Chondrocyte (in vitro differentiated cells): ENCODE data around the gene AFG1L. TPM values are rescaled to one million over a fixed set of nuclear protein-coding genes. Genes with fewer than 3 reads are reported as not detected.
"Not testable (repeated sequence)": the region's sequence is repeated elsewhere in the genome, so short reads cannot be mapped to it uniquely, and the experiment has no call there.

ENCODE experiments used
- DNase-seq: peaks from one replicate; pipeline ENCODE4 v3.0.0; 2021; ENCODE audit warnings: mixed read lengths, low spot score
- H3K27ac Mint-ChIP-seq: one replicate; pipeline ENCODE4 v1.8.0; 2021; ENCODE audit warnings: mild to moderate bottlenecking, moderate library complexity, mixed read lengths; ENCODE audit not compliant: unreplicated experiment
- H3K27me3 Mint-ChIP-seq: 2 replicates; pipeline ENCODE4 v1.8.0; 2021; ENCODE audit warnings: low read depth, mixed read lengths
- H3K36me3 Mint-ChIP-seq: 2 replicates; pipeline ENCODE4 v1.8.0; 2021; ENCODE audit warnings: low read depth, mixed read lengths
- H3K4me1 Mint-ChIP-seq: 2 replicates; pipeline ENCODE4 v1.8.0; 2021; ENCODE audit warnings: low read depth, mild to moderate bottlenecking, mixed read lengths
- H3K4me3 Mint-ChIP-seq: one replicate; pipeline ENCODE4 v1.8.0; 2021; ENCODE audit warnings: mild to moderate bottlenecking, moderate library complexity, mixed read lengths; ENCODE audit not compliant: unreplicated experiment
- H3K9me3 Mint-ChIP-seq: 2 replicates; pipeline ENCODE4 v1.8.0; 2021; ENCODE audit warnings: low read depth, mixed read lengths
- long read RNA-seq: library from polyadenylated mRNA; stranded (forward); transcript quantifications from one replicate; pipeline ENCODE4 v2.0.0, GENCODE V29; 2021
- total RNA-seq: library from RNA; stranded (reverse); gene quantifications from 3 replicates; pipeline ENCODE4 v1.2.1, GENCODE V29; 2021
- TF ChIP-seq, protein P1 (sequence below): fragments of 200-600 bp; sonication (generic); IDR thresholded peaks from 2 replicates; pipeline ENCODE4 v1.5.0; 2021; ENCODE audit warnings: antibody characterized with exemption, mild to moderate bottlenecking, moderate library complexity

Gene AFG1L
- total RNA-seq = 5.9 to 9.0 TPM (median 8.1 TPM) in 3 replicates
- long read RNA-seq, full-length matches to known transcripts = 3 of 5 reads
- long read RNA-seq, partial matches to known transcripts = 0 of 5 reads
- long read RNA-seq, other reads (novel, unspliced or antisense) = 2 of 5 reads

DNA sequence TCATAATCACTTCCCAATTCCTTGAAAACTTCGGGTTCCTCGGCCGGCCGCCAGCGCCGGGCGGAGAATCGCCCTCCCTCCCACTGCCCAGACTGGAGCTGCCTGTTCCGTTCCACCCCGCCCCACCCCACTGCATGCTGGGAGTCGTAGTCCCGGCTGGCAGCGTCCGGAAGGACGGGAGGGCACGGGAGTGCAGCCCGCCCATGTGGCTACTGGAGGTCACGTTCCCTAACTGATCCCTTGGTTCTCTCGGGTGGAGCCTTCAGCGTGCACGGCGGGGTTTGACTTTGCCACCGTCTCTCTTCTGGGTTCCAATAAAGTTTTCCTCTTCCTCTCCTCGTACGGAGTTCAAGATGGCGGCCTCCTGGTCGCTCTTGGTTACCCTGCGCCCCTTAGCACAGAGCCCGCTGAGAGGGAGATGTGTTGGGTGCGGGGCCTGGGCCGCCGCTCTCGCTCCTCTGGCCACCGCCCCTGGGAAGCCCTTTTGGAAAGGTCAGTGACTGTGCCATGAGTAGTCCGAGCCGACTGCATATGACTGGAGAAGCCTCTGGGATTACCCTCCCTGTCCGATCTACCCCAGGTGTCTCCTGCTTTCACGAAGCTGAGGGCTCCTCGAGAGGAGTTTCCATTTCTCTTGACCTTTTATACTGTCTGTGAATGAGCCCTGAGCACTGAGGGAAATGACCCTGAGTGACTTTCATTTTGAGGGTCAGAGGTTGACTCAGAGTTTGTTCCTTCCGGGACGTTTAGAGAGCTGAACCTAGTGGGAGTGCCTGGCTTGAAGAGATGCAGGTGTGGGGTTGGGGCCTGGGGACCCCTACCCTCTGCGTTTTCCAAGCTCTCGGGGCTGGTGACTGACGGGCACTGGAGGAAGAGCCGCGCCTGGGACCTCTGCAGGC lies at the start of gene AFG1L:
Gene AFG1L (plus strand): TSS at position 328 of the 899 bp plus-strand sequence. CDS start 26 bp downstream, at position 354.
- TF ChIP-seq, protein P1, sequence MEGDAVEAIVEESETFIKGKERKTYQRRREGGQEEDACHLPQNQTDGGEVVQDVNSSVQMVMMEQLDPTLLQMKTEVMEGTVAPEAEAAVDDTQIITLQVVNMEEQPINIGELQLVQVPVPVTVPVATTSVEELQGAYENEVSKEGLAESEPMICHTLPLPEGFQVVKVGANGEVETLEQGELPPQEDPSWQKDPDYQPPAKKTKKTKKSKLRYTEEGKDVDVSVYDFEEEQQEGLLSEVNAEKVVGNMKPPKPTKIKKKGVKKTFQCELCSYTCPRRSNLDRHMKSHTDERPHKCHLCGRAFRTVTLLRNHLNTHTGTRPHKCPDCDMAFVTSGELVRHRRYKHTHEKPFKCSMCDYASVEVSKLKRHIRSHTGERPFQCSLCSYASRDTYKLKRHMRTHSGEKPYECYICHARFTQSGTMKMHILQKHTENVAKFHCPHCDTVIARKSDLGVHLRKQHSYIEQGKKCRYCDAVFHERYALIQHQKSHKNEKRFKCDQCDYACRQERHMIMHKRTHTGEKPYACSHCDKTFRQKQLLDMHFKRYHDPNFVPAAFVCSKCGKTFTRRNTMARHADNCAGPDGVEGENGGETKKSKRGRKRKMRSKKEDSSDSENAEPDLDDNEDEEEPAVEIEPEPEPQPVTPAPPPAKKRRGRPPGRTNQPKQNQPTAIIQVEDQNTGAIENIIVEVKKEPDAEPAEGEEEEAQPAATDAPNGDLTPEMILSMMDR = no peak
- H3K9me3 Mint-ChIP-seq = no peaks in the 10 kb centered on the region
- H3K27ac Mint-ChIP-seq = peak within 1 kb of the TSS; percentile 98
- H3K36me3 Mint-ChIP-seq = no peaks in the 10 kb centered on the region
- DNase-seq = peak; percentile 96
- H3K27me3 Mint-ChIP-seq = no peaks in the 10 kb centered on the region
- peaks cover 22% of the 10 kb centered on the region for H3K4me1 Mint-ChIP-seq
- H3K4me3 Mint-ChIP-seq = peak within 1 kb of the TSS; percentile 95

DNA sequence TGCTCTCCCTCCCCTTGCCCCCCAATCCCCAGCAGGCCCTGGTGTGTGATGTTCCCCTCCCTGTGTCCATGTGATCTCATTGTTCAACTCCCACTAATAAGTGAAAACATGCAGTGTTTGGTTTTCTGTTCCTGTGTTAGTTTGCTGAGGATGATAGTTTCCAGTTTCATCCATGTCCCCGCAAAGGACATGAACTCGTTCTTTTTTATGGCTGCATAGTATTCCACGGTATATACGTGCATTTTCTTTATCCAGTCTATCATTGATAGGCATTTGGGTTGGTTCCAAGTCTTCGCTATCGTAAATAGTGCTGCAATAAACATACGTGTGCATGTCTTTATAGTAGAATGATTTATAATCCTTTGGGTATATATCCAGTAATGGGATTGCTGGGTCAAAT lies 49.8 kb upstream of the AFG1L start:
- not testable (repeated sequence) for DNase-seq, H3K27me3 Mint-ChIP-seq, H3K27ac Mint-ChIP-seq, H3K4me3 Mint-ChIP-seq, H3K4me1 Mint-ChIP-seq
- Mint-ChIP-seq H3K36me3 (peaks cover 13% of the 10 kb centered on the region), H3K9me3 (peaks cover 18% of the 10 kb centered on the region)

DNA sequence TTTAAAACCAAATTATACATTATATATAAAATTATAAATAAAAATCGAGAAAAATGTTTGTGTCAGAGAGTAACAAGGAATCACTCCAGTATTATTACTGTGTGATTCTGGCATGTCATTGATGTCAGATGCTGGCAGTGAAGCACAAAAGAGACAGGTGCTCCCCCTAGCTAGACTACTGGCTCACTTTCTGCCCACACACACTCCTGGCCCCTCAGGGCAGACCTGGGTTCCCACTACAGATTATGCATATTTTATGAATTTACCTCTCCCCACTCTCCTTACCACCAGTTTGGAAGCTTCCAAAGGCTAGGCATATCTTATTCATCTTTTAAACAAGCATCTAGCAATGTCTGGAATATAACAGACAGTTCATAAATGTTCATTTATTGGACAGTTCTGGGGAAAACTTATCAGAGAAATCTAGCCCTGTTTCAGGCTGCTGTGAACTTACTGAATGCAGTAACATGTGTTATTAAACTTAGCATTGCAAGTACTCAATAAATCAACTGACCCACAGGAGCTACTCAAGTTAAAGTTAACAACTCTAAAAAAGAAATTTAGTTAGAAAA lies 46.8 kb upstream of the AFG1L start:
- peaks cover 22% of the 10 kb centered on the region for H3K4me1 Mint-ChIP-seq
- H3K36me3 Mint-ChIP-seq = peaks cover 2% of the 10 kb centered on the region
- H3K4me3 Mint-ChIP-seq = no peak overlapping the region
- H3K27ac Mint-ChIP-seq = no peak overlapping the region
- no peak for DNase-seq
- H3K9me3 Mint-ChIP-seq = peaks cover 5% of the 10 kb centered on the region
- H3K27me3 Mint-ChIP-seq = no peaks in the 10 kb centered on the region
- TF ChIP-seq, protein P1 = peak; percentile 14

DNA sequence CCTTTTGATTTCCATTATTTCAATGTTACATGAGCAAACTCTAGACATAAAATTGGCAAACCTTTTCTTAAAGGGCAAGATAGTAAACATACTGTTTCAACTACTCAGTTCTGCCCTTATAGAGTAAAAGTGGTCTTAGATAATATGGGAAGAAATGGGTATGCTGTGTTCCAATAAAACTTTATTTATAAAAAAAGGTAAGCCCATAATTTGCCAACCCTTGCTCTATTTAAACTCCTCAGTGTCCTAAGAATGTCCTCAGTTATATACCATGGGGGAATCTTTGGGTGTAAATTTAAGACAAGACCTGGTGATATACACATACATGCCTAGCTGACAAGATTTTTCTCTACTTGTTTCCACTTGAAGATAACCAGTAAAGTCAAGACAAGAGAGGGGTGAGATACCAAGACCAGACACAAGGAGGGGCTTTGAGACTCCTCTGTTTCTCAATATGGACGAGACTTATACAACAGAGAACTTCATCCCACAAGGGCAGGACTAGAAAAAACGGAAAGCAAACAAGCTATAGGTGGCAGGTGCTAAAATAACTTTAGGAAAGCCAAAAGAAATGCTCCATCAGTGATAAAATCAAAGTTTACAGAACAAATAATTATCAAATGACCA lies 44.5 kb upstream of the AFG1L start:
- DNase-seq = no peak
- H3K4me1 Mint-ChIP-seq = peaks cover 32% of the 10 kb centered on the region
- peaks cover 5% of the 10 kb centered on the region for H3K9me3 Mint-ChIP-seq
- no peak overlapping the region for H3K27ac Mint-ChIP-seq
- H3K27me3 Mint-ChIP-seq = no peaks in the 10 kb centered on the region
- H3K4me3 Mint-ChIP-seq = no peak overlapping the region
- TF ChIP-seq, protein P1 = peak; percentile 52
- peaks cover 2% of the 10 kb centered on the region for H3K36me3 Mint-ChIP-seq

DNA sequence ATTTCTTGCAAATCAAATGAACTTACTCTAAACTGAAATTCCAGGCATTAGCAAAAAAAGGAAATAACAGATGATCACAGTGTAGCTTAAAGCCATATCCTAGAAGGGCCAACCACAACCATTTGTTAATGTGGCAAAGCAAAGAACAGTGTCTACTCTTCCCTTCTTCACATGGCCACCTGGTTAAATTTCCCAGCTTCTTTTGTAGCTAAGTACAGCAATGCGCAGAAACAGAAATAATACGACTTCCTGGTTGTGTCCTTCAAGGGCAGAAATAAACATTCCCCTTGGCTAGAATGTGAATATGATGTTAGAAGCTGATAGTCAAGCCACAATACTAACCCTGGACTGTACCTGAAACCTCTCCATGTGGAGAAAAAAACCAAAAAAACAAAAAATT lies 43.6 kb upstream of the AFG1L start:
- no peaks in the 10 kb centered on the region for H3K36me3 Mint-ChIP-seq
- TF ChIP-seq, protein P1 = no peak
- H3K4me1 Mint-ChIP-seq = peaks cover 32% of the 10 kb centered on the region
- H3K27me3 Mint-ChIP-seq = no peaks in the 10 kb centered on the region
- H3K4me3 Mint-ChIP-seq = no peak overlapping the region
- no peak overlapping the region for H3K27ac Mint-ChIP-seq
- no peaks in the 10 kb centered on the region for H3K9me3 Mint-ChIP-seq
- DNase-seq = no peak
